Type B pancreatic cell (in vitro differentiated cells): Measurements from ENCODE around the gene DNAJC21. TPM values are rescaled to one million over a fixed set of nuclear protein-coding genes. Genes with fewer than 3 reads are reported as not detected.

Experiments used
- DNase-seq: peaks from one replicate; pipeline ENCODE4 v3.0.0; 2021; ENCODE audit warnings: mixed read lengths; ENCODE audit not compliant: unreplicated experiment; ENCODE audit errors: extremely low spot score
- H3K27ac Mint-ChIP-seq: 2 replicates; pipeline ENCODE4 v1.8.0; 2021; ENCODE audit warnings: mild to moderate bottlenecking, mixed read lengths
- H3K27me3 Mint-ChIP-seq: 2 replicates; pipeline ENCODE4 v1.8.0; 2021; ENCODE audit warnings: mixed read lengths
- H3K36me3 Mint-ChIP-seq: 2 replicates; pipeline ENCODE4 v1.8.0; 2021; ENCODE audit warnings: mixed read lengths
- H3K4me1 Mint-ChIP-seq: one replicate; pipeline ENCODE4 v1.8.0; 2021; ENCODE audit warnings: mixed read lengths; ENCODE audit not compliant: unreplicated experiment
- H3K4me3 Mint-ChIP-seq: 2 replicates; pipeline ENCODE4 v1.8.0; 2021; ENCODE audit warnings: mild to moderate bottlenecking, mixed read lengths
- H3K9me3 Mint-ChIP-seq: 2 replicates; pipeline ENCODE4 v1.8.0; 2021; ENCODE audit warnings: mixed read lengths
- total RNA-seq: library from RNA; stranded (reverse); gene quantifications from 2 replicates; pipeline ENCODE4 v1.2.1, GENCODE V29; 2021; ENCODE audit warnings: low replicate concordance
- TF ChIP-seq, protein P1 (sequence below): fragments of 200-600 bp; sonication (generic); conservative IDR thresholded peaks from 2 replicates; pipeline ENCODE4 v1.5.0; 2021; ENCODE audit warnings: antibody characterized with exemption, mild to moderate bottlenecking

The DNAJC21 gene
- total RNA-seq, 1 donor from 2014 or later = 46.6 TPM

DNA sequence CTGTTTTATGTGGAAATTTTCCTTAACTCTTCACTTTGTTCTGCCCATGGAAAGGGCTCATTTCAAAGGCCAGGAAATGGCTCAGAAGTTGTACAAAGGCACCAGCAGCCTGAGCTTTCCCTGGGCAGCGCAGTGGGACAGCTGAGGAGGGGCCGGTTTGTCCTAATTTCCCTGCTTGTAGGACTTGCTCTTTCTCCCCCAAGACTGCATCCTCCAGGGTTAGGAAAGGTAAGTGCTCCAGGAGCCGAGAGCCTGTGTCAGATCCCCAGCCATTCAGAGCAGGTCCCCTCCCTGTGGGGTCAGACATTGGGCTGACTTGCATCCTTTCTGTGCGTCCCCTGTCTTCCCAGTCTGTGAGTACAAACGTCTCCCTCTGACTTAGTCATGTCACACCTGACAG, 74.8 kb downstream of the DNAJC21 start:
- DNase-seq = no peak
- H3K27ac Mint-ChIP-seq = no peak overlapping the region
- H3K27me3 Mint-ChIP-seq = peaks cover 22% of the 10 kb centered on the region
- H3K4me3 Mint-ChIP-seq = no peak overlapping the region
- TF ChIP-seq, protein P1, sequence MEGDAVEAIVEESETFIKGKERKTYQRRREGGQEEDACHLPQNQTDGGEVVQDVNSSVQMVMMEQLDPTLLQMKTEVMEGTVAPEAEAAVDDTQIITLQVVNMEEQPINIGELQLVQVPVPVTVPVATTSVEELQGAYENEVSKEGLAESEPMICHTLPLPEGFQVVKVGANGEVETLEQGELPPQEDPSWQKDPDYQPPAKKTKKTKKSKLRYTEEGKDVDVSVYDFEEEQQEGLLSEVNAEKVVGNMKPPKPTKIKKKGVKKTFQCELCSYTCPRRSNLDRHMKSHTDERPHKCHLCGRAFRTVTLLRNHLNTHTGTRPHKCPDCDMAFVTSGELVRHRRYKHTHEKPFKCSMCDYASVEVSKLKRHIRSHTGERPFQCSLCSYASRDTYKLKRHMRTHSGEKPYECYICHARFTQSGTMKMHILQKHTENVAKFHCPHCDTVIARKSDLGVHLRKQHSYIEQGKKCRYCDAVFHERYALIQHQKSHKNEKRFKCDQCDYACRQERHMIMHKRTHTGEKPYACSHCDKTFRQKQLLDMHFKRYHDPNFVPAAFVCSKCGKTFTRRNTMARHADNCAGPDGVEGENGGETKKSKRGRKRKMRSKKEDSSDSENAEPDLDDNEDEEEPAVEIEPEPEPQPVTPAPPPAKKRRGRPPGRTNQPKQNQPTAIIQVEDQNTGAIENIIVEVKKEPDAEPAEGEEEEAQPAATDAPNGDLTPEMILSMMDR = no peak
- no peaks in the 10 kb centered on the region for H3K9me3 Mint-ChIP-seq
- no peaks in the 10 kb centered on the region for H3K36me3 Mint-ChIP-seq
- H3K4me1 Mint-ChIP-seq = no peaks in the 10 kb centered on the region

DNA sequence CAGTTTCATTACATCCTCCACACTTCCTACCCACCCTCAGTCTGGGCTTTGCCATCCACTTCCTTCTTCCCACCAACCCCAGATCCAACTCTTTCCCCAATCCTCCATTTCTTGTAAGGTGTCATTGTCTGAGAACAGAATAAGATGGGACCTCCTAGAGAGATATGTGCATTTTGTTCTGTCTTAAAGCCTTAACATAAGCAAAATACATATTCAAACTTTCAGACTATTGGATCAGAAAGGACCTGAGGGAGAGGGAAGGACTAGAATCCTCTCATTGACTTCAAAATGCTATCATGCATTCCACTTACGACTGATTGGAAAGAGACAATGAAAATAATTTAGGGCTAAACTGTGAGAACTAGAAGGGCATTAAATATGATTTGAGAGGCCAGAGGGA, 75.4 kb downstream of the DNAJC21 start:
- no peaks in the 10 kb centered on the region for H3K9me3 Mint-ChIP-seq
- no peak overlapping the region for H3K27ac Mint-ChIP-seq
- no peaks in the 10 kb centered on the region for H3K4me1 Mint-ChIP-seq
- no peak for DNase-seq
- TF ChIP-seq, protein P1 = no peak
- no peaks in the 10 kb centered on the region for H3K36me3 Mint-ChIP-seq
- peaks cover 20% of the 10 kb centered on the region for H3K27me3 Mint-ChIP-seq
- no peak overlapping the region for H3K4me3 Mint-ChIP-seq

Other genes with a start within 250 kb of the DNAJC21 start
- gene TTC23L, start 90.4 kb upstream of the DNAJC21 start, total RNA-seq = 1.8 and 2.1 TPM in 2 replicates
- gene RAD1, start 14.1 kb upstream of the DNAJC21 start, total RNA-seq = 19.5 and 20.9 TPM in 2 replicates
- gene BRIX1, start 13.8 kb upstream of the DNAJC21 start, total RNA-seq = 32.7 and 38.0 TPM in 2 replicates
- not detected in 2 replicates for gene AGXT2, start 118.4 kb downstream of the DNAJC21 start, total RNA-seq